SK-N-SH (cell line): ENCODE measurements around the gene HK1.

ENCODE experiments used
- CTCF ChIP-seq: fragments of 200-600 bp; sonication (generic); IDR thresholded peaks from 2 replicates; pipeline ENCODE4 v1.6.1; 2017; ENCODE audit warnings: antibody characterized with exemption, mild to moderate bottlenecking, moderate library complexity
- GATA2 ChIP-seq: sonication (generic); formaldehyde crosslinking; IDR thresholded peaks from 2 replicates; pipeline ENCODE4 v1.5.0; 2020; ENCODE audit warnings: mild to moderate bottlenecking, missing genetic modification reagents
- JUND ChIP-seq: IDR thresholded peaks from 2 replicates; pipeline ENCODE4 v1.4.0; 2012
- MAX ChIP-seq: IDR thresholded peaks from 2 replicates; pipeline ENCODE4 v1.4.0; 2012; ENCODE audit warnings: low read depth
- MXI1 ChIP-seq: IDR thresholded peaks from 2 replicates; pipeline ENCODE4 v1.6.1; 2012; ENCODE audit warnings: mild to moderate bottlenecking, low read depth, low read length, improper control_type of control experiment
- NFIC ChIP-seq: IDR thresholded peaks from 2 replicates; pipeline ENCODE4 v1.4.0; 2012; ENCODE audit warnings: borderline replicate concordance
- POLR2AphosphoS5 ChIP-seq: IDR thresholded peaks from 2 replicates; pipeline ENCODE4 v1.6.1; 2012; ENCODE audit warnings: low read depth, low read length
- RAD21 ChIP-seq: IDR thresholded peaks from 2 replicates; pipeline ENCODE4 v1.6.1; 2012; ENCODE audit warnings: mild to moderate bottlenecking, low read length
- REST ChIP-seq: IDR thresholded peaks from 2 replicates; pipeline ENCODE4 v1.6.1; 2012; ENCODE audit warnings: mild to moderate bottlenecking, low read depth, low read length, moderate library complexity
- TAF1 ChIP-seq: IDR thresholded peaks from 2 replicates; pipeline ENCODE4 v1.6.1; 2012; ENCODE audit warnings: low read depth, mild to moderate bottlenecking, low read length, moderate library complexity, borderline replicate concordance
- TEAD4 ChIP-seq: IDR thresholded peaks from 2 replicates; pipeline ENCODE4 v1.4.0; 2012; ENCODE audit warnings: mild to moderate bottlenecking, borderline replicate concordance; ENCODE audit not compliant: insufficient read depth
- TF ChIP-seq, protein P1 (sequence below): IDR thresholded peaks from 2 replicates; pipeline ENCODE4 v1.4.0; 2012; ENCODE audit warnings: low read depth, borderline replicate concordance

DNA sequence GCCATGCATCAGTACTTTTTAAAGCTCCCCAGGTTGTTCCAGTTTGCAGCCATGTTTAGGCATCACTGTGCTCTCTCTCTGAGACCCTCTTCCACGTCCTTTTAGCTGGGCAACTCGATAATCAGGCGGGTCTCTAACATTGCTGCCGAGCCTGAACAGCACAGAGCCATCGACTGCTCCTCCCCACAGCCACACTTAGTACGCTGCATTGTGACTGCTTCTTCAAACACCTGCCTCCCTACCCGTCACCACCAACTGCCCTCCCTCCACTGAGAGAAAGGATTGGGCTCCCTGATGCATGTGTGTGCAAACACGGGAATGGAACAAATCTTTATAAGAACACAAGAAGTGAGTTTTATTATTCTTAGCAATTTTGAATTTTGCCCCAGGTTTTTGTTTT lies 149.9 kb downstream of the HK1 start:
- TF ChIP-seq CTCF (no peak), GATA2 (CRISPR knock-in tag) (no peak), REST (no peak), RAD21 (no peak), TAF1 (no peak), POLR2AphosphoS5 (no peak), TEAD4 (no peak), JUND (no peak), MXI1 (no peak), NFIC (no peak), MAX (no peak)
- TF ChIP-seq, protein P1, sequence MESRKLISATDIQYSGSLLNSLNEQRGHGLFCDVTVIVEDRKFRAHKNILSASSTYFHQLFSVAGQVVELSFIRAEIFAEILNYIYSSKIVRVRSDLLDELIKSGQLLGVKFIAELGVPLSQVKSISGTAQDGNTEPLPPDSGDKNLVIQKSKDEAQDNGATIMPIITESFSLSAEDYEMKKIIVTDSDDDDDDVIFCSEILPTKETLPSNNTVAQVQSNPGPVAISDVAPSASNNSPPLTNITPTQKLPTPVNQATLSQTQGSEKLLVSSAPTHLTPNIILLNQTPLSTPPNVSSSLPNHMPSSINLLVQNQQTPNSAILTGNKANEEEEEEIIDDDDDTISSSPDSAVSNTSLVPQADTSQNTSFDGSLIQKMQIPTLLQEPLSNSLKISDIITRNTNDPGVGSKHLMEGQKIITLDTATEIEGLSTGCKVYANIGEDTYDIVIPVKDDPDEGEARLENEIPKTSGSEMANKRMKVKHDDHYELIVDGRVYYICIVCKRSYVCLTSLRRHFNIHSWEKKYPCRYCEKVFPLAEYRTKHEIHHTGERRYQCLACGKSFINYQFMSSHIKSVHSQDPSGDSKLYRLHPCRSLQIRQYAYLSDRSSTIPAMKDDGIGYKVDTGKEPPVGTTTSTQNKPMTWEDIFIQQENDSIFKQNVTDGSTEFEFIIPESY: no peak
